HepG2 (cell line): ENCODE results near the gene SIK3. TPM values are rescaled to one million over a fixed set of nuclear protein-coding genes. Genes with fewer than 3 reads are reported as not detected.

Source experiments
- ATF1 ChIP-seq: IDR thresholded peaks from 2 replicates; pipeline ENCODE4 v1.6.1; 2016; ENCODE audit warnings: mild to moderate bottlenecking, control low read depth
- ATF5 ChIP-seq: sonication (generic); formaldehyde crosslinking; IDR thresholded peaks from 2 replicates; pipeline ENCODE4 v1.4.0; 2020; ENCODE audit warnings: mild to moderate bottlenecking, low read depth, missing genetic modification reagents
- BCLAF1 ChIP-seq: fragments of 450-650 bp; IDR thresholded peaks from 2 replicates; pipeline ENCODE4 v1.6.1; 2017; ENCODE audit warnings: mild to moderate bottlenecking
- DMTF1 ChIP-seq: sonication (generic); formaldehyde crosslinking; IDR thresholded peaks from 2 replicates; pipeline ENCODE4 v1.4.0; 2020; ENCODE audit warnings: mild to moderate bottlenecking, missing genetic modification reagents
- GABPA ChIP-seq, 2 experiments: IDR thresholded peaks; 2 replicates each; pipeline ENCODE4 v1.6.1; 2011 to 2016; ENCODE audit warnings: low read depth in 2 of 2, low read length in 1 of 2, missing biosample characterization in 1 of 2, missing genetic modification characterization in 1 of 2
- MEIS2 ChIP-seq: sonication (generic); formaldehyde crosslinking; IDR thresholded peaks from 2 replicates; pipeline ENCODE4 v1.9.0; 2021; ENCODE audit warnings: mild to moderate bottlenecking, missing genetic modification reagents
- NONO ChIP-seq, 2 experiments: fragments of 450-650 bp in 1 of 2; sonication (generic) in 1 of 2; formaldehyde crosslinking in 1 of 2; IDR thresholded peaks in 1 of 2; conservative IDR thresholded peaks in 1 of 2; 2 replicates each; pipeline versions ENCODE4 v1.6.1 to v1.8.0; 2017 to 2022; ENCODE audit warnings: mild to moderate bottlenecking in 1 of 2, missing genetic modification reagents in 1 of 2, moderate library complexity in 1 of 2
- PAX8 ChIP-seq: sonication (generic); formaldehyde crosslinking; IDR thresholded peaks from 2 replicates; pipeline ENCODE4 v1.8.0; 2022; ENCODE audit warnings: mild to moderate bottlenecking, missing genetic modification reagents, borderline replicate concordance
- POGZ ChIP-seq: sonication (generic); formaldehyde crosslinking; IDR thresholded peaks from 2 replicates; pipeline ENCODE4 v1.4.0; 2020; ENCODE audit warnings: mild to moderate bottlenecking, missing genetic modification reagents
- POLR2A ChIP-seq, 2 experiments: IDR thresholded peaks; 2 replicates each; pipeline ENCODE4 v1.6.1; 2011; ENCODE audit warnings: low read depth in 2 of 2, low read length in 2 of 2, mild to moderate bottlenecking in 1 of 2, moderate library complexity in 1 of 2; ENCODE audit not compliant: insufficient read depth in 1 of 2
- PRMT3 ChIP-seq: sonication (generic); formaldehyde crosslinking; IDR thresholded peaks from 2 replicates; pipeline ENCODE4 v1.8.1; 2022; ENCODE audit warnings: low read depth, mild to moderate bottlenecking, moderate library complexity, missing genetic modification reagents, borderline replicate concordance
- SAP130 ChIP-seq: IDR thresholded peaks from 2 replicates; pipeline ENCODE4 v1.6.1; 2016; ENCODE audit warnings: low read depth
- TFDP1 ChIP-seq: IDR thresholded peaks from 2 replicates; pipeline ENCODE4 v1.6.1; 2016; ENCODE audit warnings: missing compliant biosample characterization, missing genetic modification reagents, borderline replicate concordance
- TP53 ChIP-seq: sonication (generic); formaldehyde crosslinking; conservative IDR thresholded peaks from 2 replicates; pipeline ENCODE4 v1.4.0; 2020; ENCODE audit warnings: missing genetic modification reagents
- YEATS2 ChIP-seq: sonication (generic); formaldehyde crosslinking; IDR thresholded peaks from 2 replicates; pipeline ENCODE4 v1.4.0; 2020; ENCODE audit warnings: missing genetic modification reagents, borderline replicate concordance
- ZBTB37 ChIP-seq: sonication (generic); formaldehyde crosslinking; IDR thresholded peaks from 2 replicates; pipeline ENCODE4 v1.4.0; 2020; ENCODE audit warnings: mild to moderate bottlenecking, missing genetic modification reagents
- ZNF597 ChIP-seq: sonication (generic); formaldehyde crosslinking; IDR thresholded peaks from 2 replicates; pipeline ENCODE4 v1.5.0; 2020; ENCODE audit warnings: missing genetic modification reagents
- ZNF709 ChIP-seq: sonication (generic); formaldehyde crosslinking; IDR thresholded peaks from 2 replicates; pipeline ENCODE4 v1.5.0; 2020; ENCODE audit warnings: mild to moderate bottlenecking, missing genetic modification reagents
- polyA plus RNA-seq, 8 experiments: library from polyadenylated mRNA; depleted of rRNA in 3 of 8; stranded (reverse) in 7 of 8; unstranded in 1 of 8; fragments of >200 nt; fragmentation: Illumina TruSeq in 4 of 8; extraction: Trizol in 4 of 8; gene quantifications; 2 replicates each; pipeline versions ENCODE4 v1.2.1 to v1.2.3, GENCODE V29; 2011 to 2016; ENCODE audit warnings: low read depth in 4 of 8, missing spikeins in 1 of 8, mixed read lengths in 1 of 8; ENCODE audit not compliant: insufficient read depth in 1 of 8
- total RNA-seq, 5 experiments: library from RNA; depleted of rRNA; stranded (reverse); fragments of >200 nt; fragmentation: Illumina TruSeq; extraction: Trizol; gene quantifications; 2 replicates each; pipeline ENCODE4 v1.2.3, GENCODE V29; 2016; ENCODE audit warnings: low read depth in 1 of 5

The SIK3 gene
- total and polyA plus RNA-seq, 2 of the 13 experiments (the other 11 are each of a cell fraction or from before 2014, with no cell fraction given) = 5.7 to 9.8 TPM

- TF ChIP-seq POGZ (peak; percentile 80), PAX8 (CRISPR knock-in tag) (no peak; the same call in 1 of the 2 replicates), ZNF597 (no peak), POLR2A (IDR thresholded peaks at IDR 0.05; ENCODE audit: insufficient read depth in 1 of 2, low read depth in 2 of 2, low read length in 2 of 2) (peak; percentile 56 to 94), ZBTB37 (CRISPR knock-in tag) (no peak), MEIS2 (CRISPR knock-in tag) (peak; percentile 71; the same call in 1 of the 2 replicates), BCLAF1 (no peak), YEATS2 (peak; percentile 85; the same call in 1 of the 2 replicates), PRMT3 (CRISPR knock-in tag) (no peak), SAP130 (CRISPR knock-in tag) (peak; percentile 95), DMTF1 (CRISPR knock-in tag) (0 out of 2 replicates have a peak, but pooled peaks have one; percentile 18), GABPA (IDR thresholded peaks at IDR 0.05; ENCODE audit: low read depth, low read length) (peak; percentile 91), GABPA (CRISPR knock-in tag; IDR thresholded peaks at IDR 0.05; ENCODE audit: low read depth) (peak; percentile 95), NONO (IDR thresholded peaks at IDR 0.05) (no peak), NONO (CRISPR knock-in tag; conservative IDR thresholded peaks at IDR 0.05) (peak; percentile 84), ATF1 (no peak), ATF5 (CRISPR knock-in tag) (peak; percentile 72; the same call in 1 of the 2 replicates), TP53 (peak; percentile 26; the same call in 1 of the 2 replicates), ZNF709 (CRISPR knock-in tag) (peak; percentile 61), TFDP1 (CRISPR knock-in tag) (peak; percentile 87; the same call in 1 of the 2 replicates)
Measured at GRCh38 chr11:117143871-117144476, 45.7 kb upstream of the SIK3 start, which contains the start of gene PAFAH1B2 (continued).
